Tibial nerve (tissue), 4 donors: ENCODE results near the gene CD8A.

ENCODE experiments used
- CTCF ChIP-seq, 5 experiments: fragments of 200-600 bp in 3 of 5; fragments of 450-650 bp in 2 of 5; sonication (generic) in 3 of 5; IDR thresholded peaks; one replicate each; pipeline ENCODE4 v1.5.1; 2016 to 2019; ENCODE audit warnings: antibody characterized with exemption in 5 of 5, mild to moderate bottlenecking in 3 of 5, moderate library complexity in 2 of 5
- EP300 ChIP-seq, 2 donors: sonication (generic); formaldehyde crosslinking; IDR thresholded peaks; one replicate each; pipeline ENCODE4 v1.6.1; 2017; ENCODE audit warnings: antibody characterized with exemption in 2 of 2, mild to moderate bottlenecking in 1 of 2
- POLR2A ChIP-seq, 2 donors: fragments of 450-650 bp; IDR thresholded peaks; one replicate each; pipeline ENCODE4 v1.6.1; 2017; ENCODE audit warnings: antibody characterized with exemption in 2 of 2, mild to moderate bottlenecking in 2 of 2, moderate library complexity in 2 of 2

GRCh38 chr2:86815611-86816010 is 24.9 kb upstream of the CD8A start:
- no peak for TF ChIP-seq POLR2A (IDR thresholded peaks at IDR 0.05)
- TF ChIP-seq CTCF (IDR thresholded peaks at IDR 0.05), result no peak
- TF ChIP-seq EP300 (IDR thresholded peaks at IDR 0.05), result no peak
